K562 (cell line): ENCODE data around the gene ZNF432. TPM values are rescaled to one million over a fixed set of nuclear protein-coding genes. Genes with fewer than 3 reads are reported as not detected.
A peak's percentile ranks its signal among the peaks of the same experiment; 100 is the strongest.

Source experiments
- COPS2 ChIP-seq: fragments of 450-650 bp; conservative IDR thresholded peaks from 2 replicates; pipeline ENCODE4 v1.6.1; 2016; ENCODE audit warnings: mild to moderate bottlenecking, moderate library complexity
- CREB5 ChIP-seq: fragments of 250-450 bp; sonication (Bioruptor Pico); IDR thresholded peaks from 2 replicates; pipeline ENCODE4 v1.5.0; 2020; ENCODE audit warnings: mild to moderate bottlenecking
- EZH2 ChIP-seq: IDR thresholded peaks from 2 replicates; pipeline ENCODE4 v1.6.1; 2012; ENCODE audit warnings: low read depth, mild to moderate bottlenecking, inconsistent platforms, low read length, borderline replicate concordance
- HMG20A ChIP-seq: fragments of 450-650 bp; formaldehyde crosslinking; conservative IDR thresholded peaks from 2 replicates; pipeline ENCODE4 v1.4.0; 2020; ENCODE audit warnings: mild to moderate bottlenecking, mixed read lengths
- MAFG ChIP-seq: fragments of 450-650 bp; conservative IDR thresholded peaks from 2 replicates; pipeline ENCODE4 v1.6.1; 2016; ENCODE audit warnings: missing genetic modification characterization, missing compliant biosample characterization
- MEF2A ChIP-seq: IDR thresholded peaks from 2 replicates; pipeline ENCODE4 v1.6.1; 2011; ENCODE audit warnings: low read depth, mild to moderate bottlenecking, low read length, moderate library complexity; ENCODE audit not compliant: control insufficient read depth
- MTA2 ChIP-seq: fragments of 450-650 bp; IDR thresholded peaks from 2 replicates; pipeline ENCODE4 v1.6.1; 2016; ENCODE audit warnings: low read depth
- PBX2 ChIP-seq, 2 experiments: IDR thresholded peaks in 1 of 2; conservative IDR thresholded peaks in 1 of 2; 2 replicates each; pipeline ENCODE4 v1.6.1; 2016; ENCODE audit warnings: low read depth in 2 of 2, mild to moderate bottlenecking in 1 of 2, missing compliant biosample characterization in 1 of 2, missing genetic modification characterization in 1 of 2, moderate library complexity in 1 of 2
- PHB2 ChIP-seq: fragments of 450-650 bp; IDR thresholded peaks from 2 replicates; pipeline ENCODE4 v1.6.1; 2017; ENCODE audit warnings: low read depth
- POLR2G ChIP-seq: fragments of 200-400 bp; formaldehyde crosslinking; IDR thresholded peaks from 2 replicates; pipeline ENCODE4 v1.6.1; 2017; ENCODE audit warnings: low read depth, mild to moderate bottlenecking, antibody characterized with exemption, low read length, moderate library complexity
- PTTG1 ChIP-seq: fragments of 450-650 bp; IDR thresholded peaks from 2 replicates; pipeline ENCODE4 v1.6.1; 2016; ENCODE audit warnings: low read depth, mild to moderate bottlenecking, missing genetic modification characterization, missing compliant biosample characterization
- RBM39 ChIP-seq: fragments of 200-400 bp; formaldehyde crosslinking; optimal IDR thresholded peaks from 2 replicates; pipeline ENCODE3; 2018; ENCODE audit warnings: low read depth, low read length
- STAT5A ChIP-seq: IDR thresholded peaks from 2 replicates; pipeline ENCODE4 v1.6.1; 2012; ENCODE audit warnings: low read length, inconsistent platforms, borderline replicate concordance
- TAF7 ChIP-seq: fragments of 450-650 bp; IDR thresholded peaks from 2 replicates; pipeline ENCODE4 v1.6.1; 2016; ENCODE audit warnings: missing genetic modification characterization, missing compliant biosample characterization
- TEAD4 ChIP-seq, 2 experiments: sonication (generic) in 1 of 2; formaldehyde crosslinking in 1 of 2; IDR thresholded peaks; 2 replicates each; pipeline versions ENCODE4 v1.6.1 to v1.8.0; 2012 to 2022; ENCODE audit warnings: borderline replicate concordance in 1 of 2, inconsistent platforms in 1 of 2, low read length in 1 of 2, mild to moderate bottlenecking in 1 of 2, missing genetic modification reagents in 1 of 2
- U2AF2 ChIP-seq: fragments of 200-400 bp; formaldehyde crosslinking; optimal IDR thresholded peaks from 2 replicates; pipeline ENCODE3; 2017; ENCODE audit warnings: low read depth, mild to moderate bottlenecking, low read length
- ZKSCAN3 ChIP-seq: fragments of 250-450 bp; sonication (Bioruptor Pico); IDR thresholded peaks from 2 replicates; pipeline ENCODE4 v1.4.0; 2020
- ZNF217 ChIP-seq: sonication (generic); formaldehyde crosslinking; IDR thresholded peaks from 2 replicates; pipeline ENCODE4 v1.8.0; 2022; ENCODE audit warnings: mild to moderate bottlenecking, missing genetic modification reagents
- ZNF324 ChIP-seq: fragments of 250-450 bp; sonication (Bioruptor Pico); IDR thresholded peaks from 2 replicates; pipeline ENCODE4 v1.4.0; 2020; ENCODE audit warnings: mild to moderate bottlenecking
- ZNF644 ChIP-seq: fragments of 200-800 bp; sonication (Bioruptor generic); IDR thresholded peaks from 2 replicates; pipeline ENCODE4 v1.6.1; 2016; ENCODE audit warnings: low read depth, missing genetic modification characterization, missing compliant biosample characterization
- ZNF696 ChIP-seq: fragments of 250-450 bp; sonication (Bioruptor Pico); conservative IDR thresholded peaks from 2 replicates; pipeline ENCODE4 v1.4.0; 2020; ENCODE audit warnings: mild to moderate bottlenecking, moderate library complexity
- ZNF780A ChIP-seq: fragments of 250-450 bp; sonication (Bioruptor Pico); IDR thresholded peaks from 2 replicates; pipeline ENCODE4 v1.5.0; 2021; ENCODE audit warnings: mild to moderate bottlenecking
- ZNF830 ChIP-seq: fragments of 250-450 bp; sonication (Bioruptor Pico); IDR thresholded peaks from 2 replicates; pipeline ENCODE4 v1.5.0; 2021; ENCODE audit warnings: mild to moderate bottlenecking
- polyA plus RNA-seq, 8 experiments: library from polyadenylated mRNA; depleted of rRNA in 4 of 8; stranded (reverse) in 5 of 8; unstranded in 3 of 8; fragments of >200 nt; fragmentation: Nextera tagmentation in 2 of 8; fragmentation: Illumina TruSeq in 1 of 8; extraction: Ambion mirVana in 2 of 8; extraction: Trizol in 1 of 8; gene quantifications; 2 replicates each; pipeline versions ENCODE4 v1.2.1 to v1.2.3, GENCODE V29; 2011 to 2014; ENCODE audit warnings: inconsistent platforms in 1 of 8, missing spikeins in 1 of 8
- total RNA-seq, 7 experiments: library from RNA; depleted of rRNA in 6 of 7; stranded (reverse); fragments of >200 nt in 6 of 7; fragmentation: Illumina TruSeq in 2 of 7; extraction: Trizol in 2 of 7; gene quantifications; 2 replicates each; pipeline versions ENCODE4 v1.2.1 to v1.2.3, GENCODE V29; 2011 to 2021; ENCODE audit warnings: low replicate concordance in 1 of 7
- TF ChIP-seq, protein P1 (sequence below): IDR thresholded peaks from 2 replicates; pipeline ENCODE4 v1.6.1; 2014; ENCODE audit warnings: antibody characterized with exemption

Gene ZNF432
- total and polyA plus RNA-seq, 9 of the 15 experiments (the other 6 are each of a cell fraction or from before 2014, with no cell fraction given), result 2.6 to 6.8 (median 4.0) TPM

GRCh38 chr19:52028027-52028779 is 20.4 kb downstream of the ZNF432 start, which contains the start of gene ZNF614 (continued):
- TF ChIP-seq CREB5 (CRISPR knock-in tag) (no peak), COPS2 (no peak), STAT5A (no peak), ZNF780A (CRISPR knock-in tag) (no peak), ZNF324 (CRISPR knock-in tag) (no peak), U2AF2 (no peak), PHB2 (no peak), MTA2 (no peak), EZH2 (no peak), HMG20A (no peak), PBX2 (CRISPR knock-in tag; IDR thresholded peaks at IDR 0.05; ENCODE audit: low read depth) (no peak), PBX2 (tag; conservative IDR thresholded peaks at IDR 0.05; ENCODE audit: low read depth) (peak; percentile 43; the same call in 1 of the 2 replicates), RBM39 (no peak), TEAD4 (IDR thresholded peaks at IDR 0.05; ENCODE audit: low read length) (peak; percentile 43; the same call in 1 of the 2 replicates), TEAD4 (CRISPR knock-in tag; IDR thresholded peaks at IDR 0.05; ENCODE audit: borderline replicate concordance) (no peak), ZKSCAN3 (CRISPR knock-in tag) (no peak), MAFG (tag) (no peak), MEF2A (no peak), TAF7 (tag) (no peak; the same call in 1 of the 2 replicates), PTTG1 (tag) (no peak), ZNF644 (tag) (peak; percentile 87; the same call in 1 of the 2 replicates), ZNF217 (CRISPR knock-in tag) (no peak), ZNF696 (CRISPR knock-in tag) (no peak), ZNF830 (CRISPR knock-in tag) (0 out of 2 replicates have a peak, but pooled peaks have one; percentile 81), POLR2G (peak; percentile 97)
- TF ChIP-seq, protein P1, sequence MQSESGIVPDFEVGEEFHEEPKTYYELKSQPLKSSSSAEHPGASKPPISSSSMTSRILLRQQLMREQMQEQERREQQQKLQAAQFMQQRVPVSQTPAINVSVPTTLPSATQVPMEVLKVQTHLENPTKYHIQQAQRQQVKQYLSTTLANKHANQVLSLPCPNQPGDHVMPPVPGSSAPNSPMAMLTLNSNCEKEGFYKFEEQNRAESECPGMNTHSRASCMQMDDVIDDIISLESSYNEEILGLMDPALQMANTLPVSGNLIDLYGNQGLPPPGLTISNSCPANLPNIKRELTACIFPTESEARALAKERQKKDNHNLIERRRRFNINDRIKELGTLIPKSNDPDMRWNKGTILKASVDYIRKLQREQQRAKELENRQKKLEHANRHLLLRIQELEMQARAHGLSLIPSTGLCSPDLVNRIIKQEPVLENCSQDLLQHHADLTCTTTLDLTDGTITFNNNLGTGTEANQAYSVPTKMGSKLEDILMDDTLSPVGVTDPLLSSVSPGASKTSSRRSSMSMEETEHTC, result no peak
